Mesenchymal stem cell (in vitro differentiated cells and primary cell): Measurements from ENCODE around the gene LBX2.

Source experiments
- DNase-seq: peaks from one replicate; pipeline ENCODE4 v3.0.0-alpha.2; 2013
- H2AFZ ChIP-seq: one replicate; pipeline ENCODE4 v1.6.1; 2013; ENCODE audit warnings: low read depth, mild to moderate bottlenecking, control low read depth, inconsistent platforms, low read length, moderate library complexity
- H2AK5ac ChIP-seq: 2 replicates; pipeline ENCODE4 v1.6.1; 2013; ENCODE audit warnings: low read length, moderate library complexity, mild to moderate bottlenecking, inconsistent platforms; ENCODE audit not compliant: severe bottlenecking
- H2BK120ac ChIP-seq: one replicate; pipeline ENCODE4 v1.6.1; 2013; ENCODE audit warnings: low read depth, mild to moderate bottlenecking, inconsistent platforms, low read length, moderate library complexity
- H2BK12ac ChIP-seq, 2 experiments: one replicate each; pipeline ENCODE4 v1.6.1; 2013; ENCODE audit warnings: inconsistent platforms in 2 of 2, low read length in 2 of 2, mild to moderate bottlenecking in 2 of 2, moderate library complexity in 2 of 2, control low read depth in 1 of 2
- H2BK15ac ChIP-seq: one replicate; pipeline ENCODE4 v1.6.1; 2013; ENCODE audit warnings: mild to moderate bottlenecking, low read depth, inconsistent platforms; ENCODE audit not compliant: poor library complexity, severe bottlenecking
- H2BK5ac ChIP-seq: 2 replicates; pipeline ENCODE4 v1.6.1; 2013; ENCODE audit warnings: low read depth, mild to moderate bottlenecking, low read length, control low read depth, inconsistent platforms; ENCODE audit not compliant: poor library complexity, severe bottlenecking
- H3K14ac ChIP-seq, 2 experiments: one replicate each; pipeline ENCODE4 v1.6.1; 2013; ENCODE audit warnings: inconsistent platforms in 2 of 2, low read length in 2 of 2, control low read depth in 1 of 2, mild to moderate bottlenecking in 1 of 2, moderate library complexity in 1 of 2
- H3K18ac ChIP-seq, 2 experiments: one replicate each; pipeline ENCODE4 v1.6.1; 2013; ENCODE audit warnings: inconsistent platforms in 2 of 2, low read length in 2 of 2, control low read depth in 1 of 2, low read depth in 1 of 2, mild to moderate bottlenecking in 1 of 2
- H3K23ac ChIP-seq, 2 experiments: one replicate each; pipeline ENCODE4 v1.6.1; 2013; ENCODE audit warnings: inconsistent platforms in 2 of 2, low read length in 2 of 2, mild to moderate bottlenecking in 2 of 2, moderate library complexity in 2 of 2, control low read depth in 1 of 2
- H3K27ac ChIP-seq: 2 replicates; pipeline ENCODE4 v1.5.1; 2013; ENCODE audit warnings: mild to moderate bottlenecking, moderate library complexity, low read length, control low read depth, inconsistent platforms; ENCODE audit not compliant: poor library complexity, severe bottlenecking
- H3K27me3 ChIP-seq, 2 experiments: 2 replicates each; pipeline versions ENCODE4 v1.6.1 to v1.7.0; 2013; ENCODE audit warnings: low read length in 2 of 2, mild to moderate bottlenecking in 2 of 2, moderate library complexity in 2 of 2, control low read depth in 1 of 2, inconsistent platforms in 1 of 2; ENCODE audit not compliant: control insufficient read depth in 1 of 2, insufficient read depth in 1 of 2
- H3K36me3 ChIP-seq, 2 experiments: 2 replicates each; pipeline versions ENCODE4 v1.6.1 to v1.7.0; 2013; ENCODE audit warnings: low read length in 2 of 2, control low read depth in 1 of 2, inconsistent platforms in 1 of 2, low read depth in 1 of 2, mild to moderate bottlenecking in 1 of 2; ENCODE audit not compliant: insufficient read depth in 2 of 2, control insufficient read depth in 1 of 2
- H3K4ac ChIP-seq, 2 experiments: one replicate each; pipeline ENCODE4 v1.6.1; 2013; ENCODE audit warnings: inconsistent platforms in 2 of 2, low read length in 2 of 2, mild to moderate bottlenecking in 2 of 2, moderate library complexity in 2 of 2, control low read depth in 1 of 2, low read depth in 1 of 2
- H3K4me1 ChIP-seq: 2 replicates; pipeline ENCODE4 v1.6.1; 2013; ENCODE audit warnings: low read depth, low read length, control low read depth; ENCODE audit not compliant: control insufficient read depth, insufficient read depth
- H3K4me2 ChIP-seq: 2 replicates; pipeline ENCODE4 v1.6.1; 2013; ENCODE audit warnings: low read length, mild to moderate bottlenecking, inconsistent platforms; ENCODE audit not compliant: poor library complexity, severe bottlenecking
- H3K4me3 ChIP-seq, 2 experiments: 2 replicates each; pipeline versions ENCODE4 v1.5.1 to v1.7.0; 2013; ENCODE audit warnings: low read length in 2 of 2, mild to moderate bottlenecking in 2 of 2, control low read depth in 1 of 2, low read depth in 1 of 2; ENCODE audit not compliant: insufficient read depth in 1 of 2
- H3K79me1 ChIP-seq: replicated peaks from 2 replicates; pipeline ENCODE4 v1.6.1; 2013; ENCODE audit warnings: mild to moderate bottlenecking, control low read depth, low read length, inconsistent platforms; ENCODE audit not compliant: poor library complexity, severe bottlenecking
- H3K9ac ChIP-seq: 2 replicates; pipeline ENCODE4 v1.7.0; 2013; ENCODE audit warnings: mild to moderate bottlenecking, low read length, moderate library complexity
- H3K9me3 ChIP-seq: 2 replicates; pipeline ENCODE4 v1.7.0; 2013; ENCODE audit warnings: mild to moderate bottlenecking, low read length; ENCODE audit not compliant: control insufficient read depth
- H4K8ac ChIP-seq: one replicate; pipeline ENCODE4 v1.6.1; 2013; ENCODE audit warnings: inconsistent platforms, mild to moderate bottlenecking, low read length, moderate library complexity
- H4K91ac ChIP-seq: one replicate; pipeline ENCODE4 v1.6.1; 2013; ENCODE audit warnings: mild to moderate bottlenecking, low read length, inconsistent platforms
- WGBS: methylation state at CpG from one replicate; pipeline ENCODE4 v1.1.7; 2013; ENCODE audit warnings: mixed read lengths; 5-methylcytosine and 5-hydroxymethylcytosine counted together

LBX2 gene

GRCh38 chr2:74504591-74504990 is 5.2 kb upstream of the LBX2 start:
- Histone ChIP-seq H2BK120ac (no peak overlapping the region), H2BK12ac (no peak overlapping the region), H3K9me3 (no peaks in the 10 kb centered on the region), H3K4me2 (no peak overlapping the region), H2BK15ac (no peak overlapping the region), H2AFZ (no peak overlapping the region), H2BK5ac (no peak overlapping the region), H2AK5ac (no peak overlapping the region), H3K79me1 (peaks cover 16% of the 10 kb centered on the region), H3K18ac (no peak overlapping the region), H3K9ac (peak overlapping the region; percentile 96), H3K4ac (peak overlapping the region in 1 of 2 experiments; percentile 17), H3K23ac (no peak overlapping the region), H3K4me3 (peak overlapping the region in 1 of 2 experiments; percentile 90), H3K36me3 (peaks cover 15 to 19% of the 10 kb centered on the region in 2 experiments), H4K91ac (no peak overlapping the region), H3K27ac (no peak overlapping the region), H3K4me1 (peaks cover 50% of the 10 kb centered on the region), H4K8ac (no peak overlapping the region), H3K27me3 (peaks cover 0 to 29% of the 10 kb centered on the region in 2 experiments), H3K14ac (no peak overlapping the region)
- 96% methylated on average over 3 of the region's 3 CpGs for WGBS
- no peak for DNase-seq

GRCh38 chr2:74503506-74504475 is 4.4 kb upstream of the LBX2 start:
- no peak overlapping the region for H2AFZ ChIP-seq
- peaks cover 16% of the 10 kb centered on the region for H3K79me1 ChIP-seq
- peak overlapping the region; percentile 88 for H4K91ac ChIP-seq
- H3K27me3 ChIP-seq, result peaks cover 0 to 33% of the 10 kb centered on the region in 2 experiments
- peak overlapping the region in 1 of 2 experiments; percentile 84 for H3K14ac ChIP-seq
- H2AK5ac ChIP-seq, result no peak overlapping the region
- H3K4me1 ChIP-seq, result peaks cover 58% of the 10 kb centered on the region
- H3K9ac ChIP-seq, result peak overlapping the region; percentile 96
- peak overlapping the region in 1 of 2 experiments; percentile 41 for H3K23ac ChIP-seq
- H3K27ac ChIP-seq, result no peak overlapping the region
- H3K4me2 ChIP-seq, result peak overlapping the region; percentile 98
- peaks cover 15 to 19% of the 10 kb centered on the region in 2 experiments for H3K36me3 ChIP-seq
- H2BK12ac ChIP-seq, result peak overlapping the region; percentile 87 to 91
- H2BK5ac ChIP-seq, result no peak overlapping the region
- peak overlapping the region; percentile 90 to 97 for H3K4ac ChIP-seq
- DNase-seq, result no peak
- peak overlapping the region; percentile 97 for H2BK15ac ChIP-seq
- peak overlapping the region; percentile 89 to 96 for H3K18ac ChIP-seq
- peak overlapping the region; percentile 99 for H2BK120ac ChIP-seq
- H4K8ac ChIP-seq, result peak overlapping the region; percentile 87
- WGBS, result 42% methylated on average over 45 of the region's 45 CpGs
- peak overlapping the region; percentile 64 to 90 for H3K4me3 ChIP-seq
- no peaks in the 10 kb centered on the region for H3K9me3 ChIP-seq

GRCh38 chr2:74502720-74503505 is 3.5 kb upstream of the LBX2 start:
- H3K79me1 ChIP-seq, result peaks cover 16% of the 10 kb centered on the region
- peak overlapping the region; percentile 89 to 96 for H3K18ac ChIP-seq
- H3K4me2 ChIP-seq, result peak overlapping the region; percentile 98
- peak; percentile 88 for DNase-seq
- peak overlapping the region; percentile 64 to 90 for H3K4me3 ChIP-seq
- no peak overlapping the region for H3K23ac ChIP-seq
- peak overlapping the region; percentile 96 for H3K9ac ChIP-seq
- peak overlapping the region; percentile 97 for H2BK15ac ChIP-seq
- H4K8ac ChIP-seq, result peak overlapping the region; percentile 61
- peak overlapping the region; percentile 96 for H4K91ac ChIP-seq
- peak overlapping the region; percentile 10 for H2BK5ac ChIP-seq
- peaks cover 0 to 42% of the 10 kb centered on the region in 2 experiments for H3K27me3 ChIP-seq
- H3K27ac ChIP-seq, result no peak overlapping the region
- peaks cover 63% of the 10 kb centered on the region for H3K4me1 ChIP-seq
- H3K4ac ChIP-seq, result peak overlapping the region; percentile 90 to 97
- H2BK120ac ChIP-seq, result peak overlapping the region; percentile 99
- peak overlapping the region; percentile 67 for H2AFZ ChIP-seq
- peaks cover 15 to 19% of the 10 kb centered on the region in 2 experiments for H3K36me3 ChIP-seq
- H3K9me3 ChIP-seq, result no peaks in the 10 kb centered on the region
- peak overlapping the region in 1 of 2 experiments; percentile 82 for H3K14ac ChIP-seq
- no peak overlapping the region for H2AK5ac ChIP-seq
- H2BK12ac ChIP-seq, result peak overlapping the region in 1 of 2 experiments; percentile 46
- WGBS, result under 1% methylated on average over 56 of the region's 67 CpGs
